NT2/D1 (cell line): ENCODE results near the gene GOLGA6L9.

ENCODE experiments used
- SUZ12 ChIP-seq: IDR thresholded peaks from 2 replicates; pipeline ENCODE4 v1.6.1; 2011; ENCODE audit not compliant: insufficient read length, insufficient read depth; ENCODE audit errors: extremely low read depth
- YY1 ChIP-seq: IDR thresholded peaks from 2 replicates; pipeline ENCODE4 v1.6.1; 2011; ENCODE audit not compliant: insufficient read length, insufficient read depth
- ZNF274 ChIP-seq: IDR thresholded peaks from 2 replicates; pipeline ENCODE4 v1.6.1; 2011; ENCODE audit warnings: mild to moderate bottlenecking, low read depth, low read length

DNA sequence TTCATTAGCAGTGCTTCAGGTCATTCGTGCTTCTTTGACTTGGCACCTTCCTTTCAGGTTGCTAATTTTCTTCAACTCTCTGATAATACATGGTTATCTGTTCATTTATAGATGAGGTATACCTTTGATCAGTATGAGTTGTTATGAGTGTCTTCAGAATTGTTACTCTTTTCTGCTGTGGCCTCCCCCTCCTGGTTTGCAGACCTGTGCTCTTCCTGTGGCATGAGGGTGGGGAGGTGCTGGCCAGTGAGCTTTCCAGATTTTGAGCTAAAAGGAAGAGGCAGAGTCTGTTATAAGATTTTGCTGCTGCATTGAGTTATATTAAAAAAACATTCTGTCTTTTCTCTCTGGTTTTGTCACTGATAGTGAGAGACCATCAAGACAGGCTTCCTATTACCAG is 30.8 kb upstream of the GOLGA6L9 start:
- no peak for TF ChIP-seq YY1
- no peak for TF ChIP-seq SUZ12
- no peak for TF ChIP-seq ZNF274
